MCF 10A (cell line): ENCODE results near the gene MRPL52. TPM values are rescaled to one million over a fixed set of nuclear protein-coding genes. Genes with fewer than 3 reads are reported as not detected.

Source experiments
- BruUV-seq: library from RNA; stranded (reverse); fragments of 400-500 nt; replicated peaks from 2 replicates; lab custom pipeline; 2021; lab: Mats Ljungman, UMichigan
- CTCF ChIA-PET: fragments of 300-600 bp; sonication (Branson Sonifier 250); formaldehyde crosslinking; extraction: SDS; loops from one replicate; lab custom pipeline; 2021; ENCODE audit warnings: antibody characterized with exemption, inconsistent platforms; lab: Yijun Ruan, JAX
- POLR2A ChIA-PET: fragments of 300-600, 350-650 bp; sonication (Branson Sonifier 250); formaldehyde crosslinking; extraction: SDS; loops from one replicate; lab custom pipeline; 2020; ENCODE audit warnings: antibody characterized with exemption, inconsistent platforms; lab: Yijun Ruan, JAX
- DNase-seq: peaks from one replicate; pipeline ENCODE4 v3.0.0-alpha.2; 2018; ENCODE audit not compliant: unreplicated experiment
- H3K27ac Mint-ChIP-seq: one replicate; pipeline ENCODE4 v1.8.0; 2022; ENCODE audit warnings: mild to moderate bottlenecking, low read depth, mixed read lengths; ENCODE audit not compliant: unreplicated experiment
- H3K27me3 Mint-ChIP-seq: one replicate; pipeline ENCODE4 v1.8.0; 2022; ENCODE audit warnings: mixed read lengths; ENCODE audit not compliant: insufficient read depth, unreplicated experiment
- H3K36me3 Mint-ChIP-seq: one replicate; pipeline ENCODE4 v1.8.0; 2022; ENCODE audit warnings: mild to moderate bottlenecking, moderate library complexity, mixed read lengths; ENCODE audit not compliant: insufficient read depth, unreplicated experiment
- H3K4me1 Mint-ChIP-seq: one replicate; pipeline ENCODE4 v1.8.0; 2022; ENCODE audit warnings: mixed read lengths; ENCODE audit not compliant: insufficient read depth, unreplicated experiment
- H3K4me3 Mint-ChIP-seq: one replicate; pipeline ENCODE4 v1.8.0; 2022; ENCODE audit warnings: mild to moderate bottlenecking, moderate library complexity, mixed read lengths; ENCODE audit not compliant: unreplicated experiment
- H3K9me3 Mint-ChIP-seq: one replicate; pipeline ENCODE4 v1.8.0; 2022; ENCODE audit warnings: mixed read lengths; ENCODE audit not compliant: unreplicated experiment
- CTCF ChIP-seq: fragments of 200-600 bp; IDR thresholded peaks from one replicate; pipeline ENCODE4 v1.8.0; 2022; ENCODE audit warnings: antibody characterized with exemption, mild to moderate bottlenecking; ENCODE audit not compliant: unreplicated experiment
- intact Hi-C: fragments of 100-400 bp; cut with micrococcal nuclease; formaldehyde crosslinking; loops from 2 replicates; pipeline ENCODE4 v1.14.1; 2022
- total RNA-seq: library from RNA; stranded (reverse); gene quantifications from 2 replicates; pipeline ENCODE4 v1.2.3, GENCODE V29; 2022

The MRPL52 gene
- total RNA-seq, 1 experiment from 2014 or later = 172 TPM

- Mint-ChIP-seq H3K27ac (no peak overlapping the region), H3K4me3 (no peak overlapping the region), H3K36me3 (no peaks in the 10 kb centered on the region), H3K9me3 (no peaks in the 10 kb centered on the region), H3K4me1 (no peaks in the 10 kb centered on the region), H3K27me3 (no peaks in the 10 kb centered on the region)
- CTCF ChIA-PET = interaction anchor here (0.6 to 13.4 kb wide), 6 partner anchors 13 to 708 kb away, joined by 4 to 154 read pairs (median 4); no protein-coding TSS in a partner anchor
- POLR2A ChIA-PET = interaction anchor here (1.6 kb wide), 1 partner anchor 276 kb away, joined by 3 read pairs; the partner anchor contains the start of gene DAD1
- TF ChIP-seq CTCF = no peak
- no peak for DNase-seq
- intact Hi-C loops = loop anchor here (5.0 kb wide), 1 partner anchor 43 kb away; no protein-coding TSS in a partner anchor
- no TSS peak for BruUV-seq
Measured at GRCh38 chr14:22864979-22865378, 35.3 kb downstream of the MRPL52 start.

DNA sequence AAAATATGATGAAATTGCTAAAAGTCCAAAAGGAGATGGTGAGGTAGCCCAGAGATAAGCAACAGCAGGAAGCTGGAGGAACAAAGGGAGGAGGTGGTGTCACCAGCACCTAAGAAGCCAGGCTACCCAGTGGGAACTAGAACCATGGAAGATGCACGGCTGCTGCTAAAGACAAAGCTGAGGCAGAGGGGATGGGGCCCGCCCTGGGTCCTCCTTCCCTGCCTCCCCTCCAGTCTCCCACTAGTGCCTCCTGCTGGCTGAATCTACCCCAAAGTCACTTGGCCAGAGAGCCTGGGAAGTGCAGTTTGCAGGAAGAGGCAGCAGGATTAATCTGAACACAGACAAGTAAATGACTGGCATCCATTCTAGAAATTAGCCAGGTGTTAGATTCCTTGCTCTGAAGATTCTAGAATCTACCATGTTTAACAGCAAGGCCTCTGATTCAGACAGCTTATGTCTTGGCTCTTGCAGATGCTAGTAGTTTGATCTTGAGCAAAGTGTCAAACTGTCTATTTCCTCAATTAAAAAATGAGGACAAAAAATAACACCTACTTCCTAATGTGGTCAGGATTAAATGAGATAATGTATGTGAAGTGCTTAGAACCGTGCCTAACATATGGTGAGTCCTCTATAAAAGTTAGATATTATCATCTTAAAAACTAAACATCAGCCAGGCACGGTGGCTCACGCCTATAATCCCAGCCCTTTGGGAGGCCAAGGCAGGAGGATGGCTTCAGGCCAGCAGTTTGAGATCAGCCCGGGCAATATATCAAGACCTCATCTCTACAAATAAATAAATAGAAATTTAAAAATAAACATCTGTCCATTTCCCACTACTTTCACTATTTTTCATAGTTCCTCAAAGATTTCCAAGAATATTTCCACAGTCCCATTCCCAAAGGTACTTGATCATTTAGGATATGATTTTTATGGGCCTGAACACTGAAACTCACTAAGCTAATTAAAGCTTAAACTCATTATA, 36.0 kb downstream of the MRPL52 start:
- ChIA-PET CTCF (interaction anchor here (0.6 to 13.4 kb wide), 11 partner anchors 14 to 709 kb away, joined by 3 to 154 read pairs (median 4); no protein-coding TSS in a partner anchor), POLR2A (interaction anchor here (0.6 kb wide), 1 partner anchor 205 kb away, joined by 3 read pairs; no protein-coding TSS in a partner anchor)
- intact Hi-C loops = loop anchor here (5.0 kb wide), 1 partner anchor 43 kb away; no protein-coding TSS in a partner anchor
- no peak for DNase-seq
- H3K36me3 Mint-ChIP-seq = no peaks in the 10 kb centered on the region
- BruUV-seq = no TSS peak
- no peak for TF ChIP-seq CTCF
- H3K4me3 Mint-ChIP-seq = no peak overlapping the region
- H3K9me3 Mint-ChIP-seq = no peaks in the 10 kb centered on the region
- H3K4me1 Mint-ChIP-seq = peaks cover under 1% of the 10 kb centered on the region
- H3K27ac Mint-ChIP-seq = no peak overlapping the region
- H3K27me3 Mint-ChIP-seq = no peaks in the 10 kb centered on the region

DNA sequence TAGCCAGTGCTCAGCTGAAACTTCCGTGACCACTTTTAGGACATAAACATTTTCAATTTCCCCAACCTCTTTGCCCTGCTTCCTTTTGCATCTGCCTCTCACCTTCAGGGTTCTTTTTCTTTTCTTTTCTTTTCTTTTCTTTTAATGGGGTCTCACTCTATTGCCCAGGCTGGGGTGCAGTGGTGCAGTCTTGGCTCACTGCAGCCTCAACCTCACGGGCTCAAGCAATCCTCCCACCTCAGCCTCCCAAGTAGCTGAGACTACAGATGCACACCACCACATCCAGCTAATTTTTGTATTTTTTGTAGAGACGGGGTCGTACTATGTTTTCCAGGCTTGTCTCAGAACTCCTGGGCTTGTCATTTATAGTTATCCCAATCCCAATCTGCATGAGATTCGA, 37.2 kb downstream of the MRPL52 start:
- Mint-ChIP-seq H3K36me3 (peaks cover 5% of the 10 kb centered on the region), H3K9me3 (no peaks in the 10 kb centered on the region), H3K27me3 (no peaks in the 10 kb centered on the region), H3K4me3 (no peak overlapping the region), H3K27ac (no peak overlapping the region), H3K4me1 (peaks cover 7% of the 10 kb centered on the region)
- intact Hi-C loops = loop anchor here (5.0 kb wide), 1 partner anchor 45 kb away; no protein-coding TSS in a partner anchor
- ChIA-PET CTCF (interaction anchor here (0.6 to 13.4 kb wide), 5 partner anchors 15 to 310 kb away, joined by 3 to 154 read pairs (median 3); no protein-coding TSS in a partner anchor), POLR2A (interaction anchor here (0.6 to 0.7 kb wide), 2 partner anchors 143 to 204 kb away, joined by 3 to 4 read pairs; no protein-coding TSS in a partner anchor)
- no TSS peak for BruUV-seq
- DNase-seq = no peak
- TF ChIP-seq CTCF = no peak
